HepG2 (cell line): ENCODE results near the gene MYO18A. TPM values are rescaled to one million over a fixed set of nuclear protein-coding genes. Genes with fewer than 3 reads are reported as not detected.

Experiments
- ATAC-seq: fragments of 200-7000 bp; cut with Tn5 transposase; 3 replicates; pipeline ENCODE4 v1.9.1; 2020; ENCODE audit warnings: mild to moderate bottlenecking, moderate library complexity
- BruUV-seq: library from RNA; stranded (reverse); fragments of 400-500 nt; replicated peaks from 2 replicates; lab custom pipeline; 2021; lab: Mats Ljungman, UMichigan
- CTCF ChIA-PET: fragments of 300-600 bp; formaldehyde crosslinking; extraction: SDS; loops from one replicate; lab custom pipeline; 2021; ENCODE audit warnings: low total read pairs, inconsistent platforms, low intra/inter-chr PET ratio; lab: Yijun Ruan, JAX
- POLR2A ChIA-PET: fragments of 350-600 bp; sonication (Branson Sonifier 250); formaldehyde crosslinking; loops from one replicate; lab custom pipeline; 2020; ENCODE audit warnings: antibody characterized with exemption, inconsistent platforms; lab: Yijun Ruan, JAX
- DNase-seq: peaks from one replicate; pipeline ENCODE4 v3.0.0-alpha.2; 2015; ENCODE audit warnings: low spot score
- FAIRE-seq: peaks from 3 replicates; lab custom pipeline; 2011; peaks lifted over from hg19 to GRCh38; lab: Jason Lieb, UNC
- H2AFZ ChIP-seq: one replicate; pipeline ENCODE4 v1.6.1; 2011; ENCODE audit warnings: low read length, inconsistent platforms
- H3K27ac ChIP-seq: fragments of 300-600 bp; 3 replicates; pipeline ENCODE4 v1.8.0; 2011; ENCODE audit warnings: mixed run types, mild to moderate bottlenecking, mixed read lengths, low read length, inconsistent platforms; ENCODE audit not compliant: insufficient read depth; ENCODE audit errors: extremely low read length
- H3K27me3 ChIP-seq, 2 experiments: fragments of 200-600 bp in 1 of 2; 2 replicates in 1 of 2; 3 replicates in 1 of 2; pipeline versions ENCODE4 v1.6.0 to v1.8.0; 2011; ENCODE audit warnings: low read length in 2 of 2, mild to moderate bottlenecking in 2 of 2, moderate library complexity in 2 of 2, inconsistent platforms in 1 of 2; ENCODE audit not compliant: insufficient read depth in 2 of 2, control insufficient read depth in 1 of 2
- H3K36me3 ChIP-seq, 2 experiments: fragments of 200-600 bp in 1 of 2; replicated peaks in 1 of 2; 2 replicates in 1 of 2; 3 replicates in 1 of 2; pipeline versions ENCODE4 v1.5.1 to v1.8.0; 2011; ENCODE audit warnings: low read length in 2 of 2, inconsistent platforms in 1 of 2; ENCODE audit not compliant: insufficient read depth in 2 of 2, control insufficient read depth in 1 of 2
- H3K4me1 ChIP-seq: 2 replicates; pipeline ENCODE4 v1.5.1; 2012; ENCODE audit warnings: low read length, inconsistent platforms; ENCODE audit not compliant: insufficient read depth
- H3K4me2 ChIP-seq: 2 replicates; pipeline ENCODE4 v1.6.0; 2011; ENCODE audit warnings: low read depth, low read length, inconsistent platforms
- H3K4me3 ChIP-seq, 3 experiments: fragments of 200-600 bp in 1 of 3; sonication (generic), shearing (Covaris generic) in 1 of 3; replicated peaks in 1 of 3; 2 replicates each; pipeline ENCODE4 v1.5.1; 2011 to 2016; ENCODE audit warnings: low read length in 3 of 3, inconsistent platforms in 2 of 3, low read depth in 2 of 3, mild to moderate bottlenecking in 2 of 3, control low read depth in 1 of 3, mixed read lengths in 1 of 3; ENCODE audit not compliant: insufficient read depth in 1 of 3
- H3K79me2 ChIP-seq: one replicate; pipeline ENCODE4 v1.6.1; 2011; ENCODE audit warnings: low read length, inconsistent platforms; ENCODE audit not compliant: insufficient read depth
- H3K9ac ChIP-seq: 2 replicates; pipeline ENCODE4 v1.6.0; 2011; ENCODE audit warnings: mild to moderate bottlenecking, low read depth, low read length, inconsistent platforms; ENCODE audit not compliant: insufficient read depth
- H3K9me3 ChIP-seq: 2 replicates; pipeline ENCODE4 v1.5.1; 2012; ENCODE audit warnings: mild to moderate bottlenecking, low read length
- H4K20me1 ChIP-seq: 2 replicates; pipeline ENCODE4 v1.6.0; 2011; ENCODE audit warnings: inconsistent platforms, mild to moderate bottlenecking, low read length, moderate library complexity; ENCODE audit not compliant: insufficient read depth
- BHLHE40 ChIP-seq: IDR thresholded peaks from 2 replicates; pipeline ENCODE4 v1.6.1; 2011; ENCODE audit warnings: low read length, improper control_type of control experiment
- BRF2 ChIP-seq: sonication (generic); formaldehyde crosslinking; IDR thresholded peaks from 2 replicates; pipeline ENCODE4 v1.8.1; 2022; ENCODE audit warnings: mild to moderate bottlenecking, missing genetic modification reagents
- CENPT ChIP-seq: sonication (generic); formaldehyde crosslinking; IDR thresholded peaks from 2 replicates; pipeline ENCODE4 v1.8.0; 2022; ENCODE audit warnings: low read depth, mild to moderate bottlenecking, moderate library complexity, missing genetic modification reagents
- CHCHD3 ChIP-seq: sonication (generic); formaldehyde crosslinking; IDR thresholded peaks from 2 replicates; pipeline ENCODE4 v1.8.0; 2022; ENCODE audit warnings: mild to moderate bottlenecking, missing genetic modification reagents, moderate library complexity
- ETV5 ChIP-seq: IDR thresholded peaks from 2 replicates; pipeline ENCODE4 v1.6.1; 2018; ENCODE audit warnings: missing biosample characterization, missing genetic modification reagents, inconsistent platforms, borderline replicate concordance
- FOXK1 ChIP-seq: sonication (generic); formaldehyde crosslinking; IDR thresholded peaks from 2 replicates; pipeline ENCODE4 v1.4.0; 2020; ENCODE audit warnings: low read depth, missing genetic modification reagents, borderline replicate concordance
- HNRNPL ChIP-seq: fragments of 200-400 bp; formaldehyde crosslinking; IDR thresholded peaks from 2 replicates; pipeline ENCODE4 v1.6.1; 2017; ENCODE audit warnings: mild to moderate bottlenecking, low read depth, low read length
- JUND ChIP-seq: sonication (generic); formaldehyde crosslinking; IDR thresholded peaks from 2 replicates; pipeline ENCODE4 v1.8.0; 2022; ENCODE audit warnings: mild to moderate bottlenecking, missing genetic modification reagents
- LRRFIP1 ChIP-seq: sonication (generic); formaldehyde crosslinking; conservative IDR thresholded peaks from 2 replicates; pipeline ENCODE4 v1.4.0; 2020; ENCODE audit warnings: missing genetic modification reagents
- MED1 ChIP-seq: sonication (generic); formaldehyde crosslinking; IDR thresholded peaks from 2 replicates; pipeline ENCODE4 v1.4.0; 2020; ENCODE audit warnings: missing genetic modification reagents
- REST ChIP-seq, 2 experiments: IDR thresholded peaks; 2 replicates each; pipeline ENCODE4 v1.6.1; 2011 to 2012; ENCODE audit warnings: low read length in 2 of 2, borderline replicate concordance in 1 of 2, low read depth in 1 of 2, mild to moderate bottlenecking in 1 of 2, moderate library complexity in 1 of 2
- SP4 ChIP-seq: sonication (generic); formaldehyde crosslinking; IDR thresholded peaks from 2 replicates; pipeline ENCODE4 v1.8.1; 2023; ENCODE audit warnings: mild to moderate bottlenecking, missing genetic modification reagents
- ZC3H13 ChIP-seq: sonication (generic); formaldehyde crosslinking; IDR thresholded peaks from 2 replicates; pipeline ENCODE4 v1.8.1; 2023; ENCODE audit warnings: mild to moderate bottlenecking, missing genetic modification reagents, moderate library complexity
- ZFX ChIP-seq: sonication (generic); formaldehyde crosslinking; IDR thresholded peaks from 2 replicates; pipeline ENCODE4 v1.4.0; 2020; ENCODE audit warnings: mild to moderate bottlenecking, low read depth, missing genetic modification reagents, moderate library complexity
- ZNF484 ChIP-seq: sonication (generic); formaldehyde crosslinking; IDR thresholded peaks from 2 replicates; pipeline ENCODE4 v1.5.1; 2020; ENCODE audit warnings: mild to moderate bottlenecking, low read depth, missing genetic modification reagents, borderline replicate concordance
- WGBS: methylation state at CpG from one replicate; pipeline ENCODE4 v1.1.6; 2017; ENCODE audit warnings: low lambda C conversion rate; 5-methylcytosine and 5-hydroxymethylcytosine counted together
- in situ Hi-C: cut with HindIII; loops from 2 replicates; pipeline ENCODE4 v1.10.0; 2017; ENCODE audit warnings: low pct_unique_long_range_greater_than_20kb; ENCODE audit not compliant: extremely low pct_ligation_motif_present
- intact Hi-C: fragments of 100-400 bp; cut with micrococcal nuclease; formaldehyde crosslinking; loops from one replicate; pipeline ENCODE4 v1.10.0; 2022; ENCODE audit not compliant: unreplicated experiment
- polyA plus RNA-seq, 8 experiments: library from polyadenylated mRNA; depleted of rRNA in 3 of 8; stranded (reverse) in 7 of 8; unstranded in 1 of 8; fragments of >200 nt; fragmentation: Illumina TruSeq in 4 of 8; extraction: Trizol in 4 of 8; gene quantifications; 2 replicates each; pipeline versions ENCODE4 v1.2.1 to v1.2.3, GENCODE V29; 2011 to 2016; ENCODE audit warnings: low read depth in 4 of 8, missing spikeins in 1 of 8, mixed read lengths in 1 of 8; ENCODE audit not compliant: insufficient read depth in 1 of 8
- total RNA-seq, 5 experiments: library from RNA; depleted of rRNA; stranded (reverse); fragments of >200 nt; fragmentation: Illumina TruSeq; extraction: Trizol; gene quantifications; 2 replicates each; pipeline ENCODE4 v1.2.3, GENCODE V29; 2016; ENCODE audit warnings: low read depth in 1 of 5

MYO18A gene
- total and polyA plus RNA-seq, 2 of the 13 experiments (the other 11 are each of a cell fraction or from before 2014, with no cell fraction given), result 16.8 to 24.8 TPM

- H2AFZ ChIP-seq, result no peak overlapping the region
- CTCF ChIA-PET, result no interaction called here
- no peaks in the 10 kb centered on the region for H3K9me3 ChIP-seq
- H3K79me2 ChIP-seq, result no peaks in the 10 kb centered on the region
- no peaks in the 10 kb centered on the region for H3K4me1 ChIP-seq
- no peak overlapping the region for H3K27ac ChIP-seq
- no peak for ATAC-seq
- no TSS peak for BruUV-seq
- TF ChIP-seq BHLHE40 (no peak), FOXK1 (CRISPR knock-in tag) (no peak), ZFX (no peak), LRRFIP1 (no peak), ETV5 (CRISPR knock-in tag) (no peak), ZNF484 (CRISPR knock-in tag) (no peak), HNRNPL (no peak), SP4 (CRISPR knock-in tag) (no peak), REST (IDR thresholded peaks at IDR 0.05; ENCODE audit: borderline replicate concordance in 1 of 2, low read depth in 1 of 2, low read length in 2 of 2) (no peak), BRF2 (CRISPR knock-in tag) (no peak), ZC3H13 (no peak), JUND (CRISPR knock-in tag) (no peak), CENPT (no peak), CHCHD3 (CRISPR knock-in tag) (no peak), MED1 (CRISPR knock-in tag) (no peak)
- TF ChIP-seq, all 625 proteins: peak for 0
- DNase-seq (no peak), FAIRE-seq (no peak)
- no peaks in the 10 kb centered on the region for H3K27me3 ChIP-seq
- H4K20me1 ChIP-seq, result 0 out of 2 replicates have a peak, but pooled peaks cover 4% of the 10 kb centered on the region
- POLR2A ChIA-PET, result no interaction called here
- no peak overlapping the region for H3K4me2 ChIP-seq
- no peaks in the 10 kb centered on the region for H3K36me3 ChIP-seq
- intact Hi-C loops (loop anchor here (10.0 kb wide), 1 partner anchor 105 kb away; no protein-coding TSS in a partner anchor), in situ Hi-C loops (no loop called here)
- H3K9ac ChIP-seq, result no peak overlapping the region
- WGBS, result 74% methylated on average over 19 of the region's 19 CpGs
- H3K4me3 ChIP-seq, result no peak overlapping the region
These were observed 110.6 kb downstream of the MYO18A start for GRCh38 chr17:29069526-29070041.
